Nephron progenitor cell (in vitro differentiated cells): ENCODE measurements around the gene ZMIZ1.
"Not testable (repeated sequence)": the region's sequence is repeated elsewhere in the genome, so short reads cannot be mapped to it uniquely, and the experiment has no call there.

Experiments
- DNase-seq: peaks from one replicate; pipeline ENCODE4 v3.0.0; 2021
- H3K27ac Mint-ChIP-seq: 2 replicates; pipeline ENCODE4 v1.8.0; 2021; ENCODE audit warnings: mild to moderate bottlenecking, moderate library complexity, mixed read lengths
- H3K27me3 Mint-ChIP-seq: 2 replicates; pipeline ENCODE4 v1.8.0; 2021; ENCODE audit warnings: mild to moderate bottlenecking, low read depth, mixed read lengths; ENCODE audit not compliant: poor library complexity
- H3K36me3 Mint-ChIP-seq: 2 replicates; pipeline ENCODE4 v1.8.0; 2021; ENCODE audit warnings: low read depth, mixed read lengths
- H3K4me1 Mint-ChIP-seq: 2 replicates; pipeline ENCODE4 v1.8.0; 2021; ENCODE audit warnings: mixed read lengths
- H3K4me3 Mint-ChIP-seq: 2 replicates; pipeline ENCODE4 v1.8.0; 2021; ENCODE audit warnings: mild to moderate bottlenecking, moderate library complexity, mixed read lengths
- H3K9me3 Mint-ChIP-seq: 2 replicates; pipeline ENCODE4 v1.8.0; 2021; ENCODE audit warnings: mild to moderate bottlenecking, moderate library complexity, mixed read lengths
- TF ChIP-seq, protein P1 (sequence below): fragments of 200-600 bp; sonication (generic); IDR thresholded peaks from 2 replicates; pipeline ENCODE4 v1.5.0; 2021; ENCODE audit warnings: antibody characterized with exemption

ZMIZ1 gene

DNA sequence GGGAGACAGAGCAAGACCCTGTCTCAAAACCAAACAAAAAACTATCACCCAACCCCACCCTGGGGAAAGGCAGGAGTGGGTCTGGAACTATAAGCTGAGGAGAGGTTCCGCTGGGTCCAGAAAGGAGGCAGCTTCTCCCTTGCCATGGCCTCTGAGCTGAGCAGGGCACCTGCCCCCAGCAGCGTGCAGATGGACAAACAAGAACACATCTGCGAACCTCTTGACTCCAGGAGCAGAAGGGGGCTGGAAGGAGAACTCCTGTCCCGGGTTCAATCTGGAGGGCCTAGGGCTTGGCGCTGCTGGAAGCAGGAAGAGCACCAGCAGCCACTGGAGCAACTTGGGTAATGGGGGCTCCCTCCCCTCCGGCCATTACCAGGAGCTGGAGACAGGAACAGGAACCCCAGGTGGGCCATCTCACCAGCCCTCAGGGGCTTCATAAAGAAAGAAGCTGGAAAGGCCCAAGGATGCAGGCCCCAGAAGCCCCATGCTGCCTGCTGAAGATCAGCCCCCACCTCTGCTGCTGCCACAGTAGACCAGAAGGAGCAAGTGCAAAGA is 259.5 kb downstream of the ZMIZ1 start:
- peaks cover 5% of the 10 kb centered on the region for H3K9me3 Mint-ChIP-seq
- peaks cover 4% of the 10 kb centered on the region for H3K4me1 Mint-ChIP-seq
- DNase-seq: no peak
- no peak overlapping the region for H3K27ac Mint-ChIP-seq
- no peak overlapping the region for H3K4me3 Mint-ChIP-seq
- no peaks in the 10 kb centered on the region for H3K36me3 Mint-ChIP-seq
- TF ChIP-seq, protein P1, sequence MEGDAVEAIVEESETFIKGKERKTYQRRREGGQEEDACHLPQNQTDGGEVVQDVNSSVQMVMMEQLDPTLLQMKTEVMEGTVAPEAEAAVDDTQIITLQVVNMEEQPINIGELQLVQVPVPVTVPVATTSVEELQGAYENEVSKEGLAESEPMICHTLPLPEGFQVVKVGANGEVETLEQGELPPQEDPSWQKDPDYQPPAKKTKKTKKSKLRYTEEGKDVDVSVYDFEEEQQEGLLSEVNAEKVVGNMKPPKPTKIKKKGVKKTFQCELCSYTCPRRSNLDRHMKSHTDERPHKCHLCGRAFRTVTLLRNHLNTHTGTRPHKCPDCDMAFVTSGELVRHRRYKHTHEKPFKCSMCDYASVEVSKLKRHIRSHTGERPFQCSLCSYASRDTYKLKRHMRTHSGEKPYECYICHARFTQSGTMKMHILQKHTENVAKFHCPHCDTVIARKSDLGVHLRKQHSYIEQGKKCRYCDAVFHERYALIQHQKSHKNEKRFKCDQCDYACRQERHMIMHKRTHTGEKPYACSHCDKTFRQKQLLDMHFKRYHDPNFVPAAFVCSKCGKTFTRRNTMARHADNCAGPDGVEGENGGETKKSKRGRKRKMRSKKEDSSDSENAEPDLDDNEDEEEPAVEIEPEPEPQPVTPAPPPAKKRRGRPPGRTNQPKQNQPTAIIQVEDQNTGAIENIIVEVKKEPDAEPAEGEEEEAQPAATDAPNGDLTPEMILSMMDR: no peak
- peaks cover 2% of the 10 kb centered on the region for H3K27me3 Mint-ChIP-seq

DNA sequence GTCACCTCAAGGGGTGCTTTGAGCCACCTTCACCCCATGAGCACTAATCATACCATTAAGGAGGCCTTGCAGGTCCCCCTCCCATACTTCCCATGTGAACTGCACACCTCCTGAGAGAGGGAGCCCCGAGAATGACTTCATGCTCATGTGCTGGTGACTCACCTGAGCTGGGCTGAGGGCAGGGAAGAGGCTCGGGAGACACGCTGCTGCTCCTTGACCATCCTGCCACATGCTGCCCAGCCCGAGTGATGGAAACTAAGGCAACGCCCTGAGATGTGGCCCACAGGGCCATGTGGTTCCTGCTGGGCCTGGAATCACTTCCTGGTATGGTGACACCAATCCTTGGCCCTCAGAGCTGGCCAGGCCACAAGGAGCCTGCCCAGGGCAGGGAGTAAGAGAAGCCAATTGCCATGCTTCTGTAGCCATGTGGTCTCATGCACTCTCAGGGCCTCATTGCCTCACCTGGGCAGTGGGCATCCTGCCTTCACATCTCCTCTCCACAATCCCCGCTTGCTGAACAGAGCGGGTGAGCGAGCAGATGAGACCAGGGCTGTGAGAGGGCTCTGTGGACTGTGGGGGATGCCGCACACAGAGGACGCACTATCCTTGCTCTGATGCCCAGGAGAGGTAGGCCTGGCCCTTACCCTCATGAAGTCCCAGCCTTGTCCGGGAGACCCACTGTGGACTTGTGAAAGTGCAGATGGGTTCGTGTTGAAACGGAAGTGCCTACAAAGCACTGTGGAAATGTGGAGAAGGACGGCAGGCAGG is 260.2 kb downstream of the ZMIZ1 start:
- no peaks in the 10 kb centered on the region for H3K4me1 Mint-ChIP-seq

DNA sequence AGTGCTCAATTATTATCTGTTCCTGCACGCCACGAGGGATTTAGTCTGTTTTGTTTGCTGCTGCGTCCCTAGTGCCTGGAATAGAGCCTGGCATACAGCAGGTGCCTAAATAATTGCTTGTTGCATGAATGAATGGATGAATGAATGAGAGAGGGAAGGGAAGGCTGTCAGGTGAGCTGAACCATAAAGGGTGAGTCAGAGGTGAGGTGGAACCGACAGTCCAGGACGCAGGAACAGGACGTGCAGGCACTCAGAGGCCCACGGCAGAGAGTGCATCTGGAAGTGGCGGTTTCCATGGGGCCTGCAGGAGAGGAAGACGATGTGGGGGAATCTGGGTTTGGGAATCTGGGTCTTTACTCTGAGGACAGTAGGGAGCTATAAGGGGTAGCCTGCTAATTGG is 260.8 kb downstream of the ZMIZ1 start:
- Mint-ChIP-seq H3K27ac (no peak overlapping the region), H3K27me3 (peaks cover 2% of the 10 kb centered on the region), H3K36me3 (no peaks in the 10 kb centered on the region), H3K4me3 (no peak overlapping the region), H3K4me1 (no peaks in the 10 kb centered on the region), H3K9me3 (peaks cover 11% of the 10 kb centered on the region)
- TF ChIP-seq, protein P1: no peak
- DNase-seq: no peak

More for the DNA sequence above, 260.2 kb downstream of the ZMIZ1 start:
- Mint-ChIP-seq H3K4me3 (no peak overlapping the region), H3K36me3 (no peaks in the 10 kb centered on the region), H3K27me3 (peaks cover 2% of the 10 kb centered on the region), H3K27ac (no peak overlapping the region), H3K9me3 (peaks cover 8% of the 10 kb centered on the region)
- TF ChIP-seq, protein P1: no peak
- DNase-seq: no peak

DNA sequence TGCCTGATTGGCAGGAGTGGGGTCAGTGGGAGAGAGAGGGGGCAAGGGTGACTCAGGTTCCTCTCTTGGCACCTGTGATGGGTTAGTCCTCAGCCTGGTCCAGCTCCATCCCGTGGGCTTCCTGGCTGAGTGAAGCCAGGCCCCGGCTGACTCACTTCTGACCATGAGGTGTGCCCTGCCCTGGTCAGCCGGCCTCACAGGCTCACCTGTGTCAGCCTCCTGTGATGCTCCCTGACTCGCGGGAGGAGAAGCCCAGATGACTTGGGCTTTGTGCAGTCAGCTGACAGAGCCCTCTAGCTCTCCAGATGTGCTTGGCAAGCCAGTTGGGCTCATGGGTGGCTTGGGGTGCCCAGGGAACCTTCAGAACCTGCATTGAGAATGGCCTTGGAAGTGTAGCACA is 262.5 kb downstream of the ZMIZ1 start:
- H3K4me3 Mint-ChIP-seq: no peak overlapping the region
- no peak overlapping the region for H3K27ac Mint-ChIP-seq

DNA sequence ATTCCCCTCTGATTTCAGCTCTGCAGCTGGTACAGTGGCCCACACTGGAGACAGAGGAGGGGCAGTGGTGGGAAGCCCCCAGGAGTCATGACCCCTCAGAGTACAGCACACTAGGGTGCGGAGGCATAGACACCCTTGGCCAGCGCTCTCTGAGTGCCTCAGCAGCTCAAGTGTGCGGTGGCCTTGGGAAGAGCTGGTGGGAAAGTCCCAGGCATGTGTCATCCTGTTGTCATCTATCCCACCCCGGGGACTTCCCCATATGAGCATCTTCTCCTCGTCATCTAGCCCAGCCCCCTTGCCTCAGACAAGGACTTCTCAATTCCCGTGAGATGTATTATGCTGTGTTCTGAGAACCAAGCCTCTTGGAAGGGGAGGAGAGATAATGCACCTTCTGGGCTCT is 262.9 kb downstream of the ZMIZ1 start:
- no peak for DNase-seq
- Mint-ChIP-seq H3K36me3 (no peaks in the 10 kb centered on the region), H3K27ac (no peak overlapping the region), H3K4me1 (peaks cover 19% of the 10 kb centered on the region), H3K4me3 (no peak overlapping the region), H3K27me3 (peaks cover 7% of the 10 kb centered on the region), H3K9me3 (peaks cover 11% of the 10 kb centered on the region)
- TF ChIP-seq, protein P1: no peak

More for the DNA sequence above, 262.5 kb downstream of the ZMIZ1 start:
- Mint-ChIP-seq H3K4me1 (peaks cover 14% of the 10 kb centered on the region), H3K9me3 (peaks cover 11% of the 10 kb centered on the region), H3K36me3 (no peaks in the 10 kb centered on the region), H3K27me3 (peaks cover 7% of the 10 kb centered on the region)
- TF ChIP-seq, protein P1: no peak
- no peak for DNase-seq

DNA sequence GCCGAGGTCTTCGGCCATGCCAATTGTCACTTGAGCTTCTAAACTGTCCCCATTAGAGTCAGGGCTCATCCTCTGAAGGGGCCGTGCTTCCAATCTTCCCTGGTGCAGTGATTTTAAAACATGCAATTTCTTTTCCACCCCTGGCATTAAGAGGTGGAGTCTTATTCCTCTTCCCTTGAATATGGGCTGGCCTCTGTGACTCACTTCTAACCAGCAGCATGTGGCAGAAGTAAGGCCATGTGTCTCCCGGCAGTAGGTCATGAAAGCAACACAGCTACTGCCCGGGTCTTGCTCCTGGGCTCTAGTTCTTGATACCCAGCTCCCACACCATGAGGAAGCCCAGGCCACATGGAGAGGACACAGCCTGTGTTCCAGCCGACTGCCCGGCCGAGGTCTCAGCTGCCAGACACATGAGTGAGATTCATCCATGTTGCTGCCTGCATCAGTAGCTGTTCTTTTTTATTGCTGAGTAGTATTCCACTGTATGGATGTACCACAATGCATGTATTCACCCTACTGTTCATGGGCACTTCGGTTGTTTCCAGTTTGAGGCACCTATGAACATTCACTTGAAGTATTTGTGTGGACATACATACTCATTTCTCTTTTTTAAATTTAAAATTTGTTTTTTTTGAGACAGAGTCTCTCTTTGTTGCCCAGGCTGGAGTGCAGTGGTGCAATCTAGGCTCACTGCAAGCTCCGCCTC is 264.0 kb downstream of the ZMIZ1 start:
- DNase-seq, H3K27me3 Mint-ChIP-seq, H3K36me3 Mint-ChIP-seq, H3K4me3 Mint-ChIP-seq, H3K27ac Mint-ChIP-seq: not testable (repeated sequence)
- Mint-ChIP-seq H3K4me1 (peaks cover 25% of the 10 kb centered on the region), H3K9me3 (peaks cover 19% of the 10 kb centered on the region)
